Stimulated activated memory B cell treated with anti-CD40 and anti-IgM and Interleukin-4, amounts not matched to agents 10 μg/mL and 1 μg/mL and 100 μg/mL, for 72 hours (primary cell): Measurements from ENCODE around the gene PCDHB10.
"Not testable (repeated sequence)": the region's sequence is repeated elsewhere in the genome, so short reads cannot be mapped to it uniquely, and the experiment has no call there.

Experiments
- ATAC-seq: fragments of 150-1000 bp; cut with Tn5 transposase; 2 replicates; pipeline ENCODE4 v1.10.0; 2021
- H3K27ac Mint-ChIP-seq: one replicate; pipeline ENCODE4 v1.8.0; 2022; ENCODE audit warnings: mild to moderate bottlenecking, mixed read lengths
- H3K27me3 Mint-ChIP-seq: one replicate; pipeline ENCODE4 v1.8.0; 2022; ENCODE audit warnings: mixed read lengths
- H3K36me3 Mint-ChIP-seq: one replicate; pipeline ENCODE4 v1.8.0; 2022; ENCODE audit warnings: mixed read lengths
- H3K4me1 Mint-ChIP-seq: one replicate; pipeline ENCODE4 v1.8.0; 2022; ENCODE audit warnings: mixed read lengths
- H3K4me3 Mint-ChIP-seq: one replicate; pipeline ENCODE4 v1.8.0; 2022; ENCODE audit warnings: mild to moderate bottlenecking, moderate library complexity, mixed read lengths
- H3K9me3 Mint-ChIP-seq: one replicate; pipeline ENCODE4 v1.8.0; 2022; ENCODE audit warnings: mixed read lengths

Gene PCDHB10

DNA sequence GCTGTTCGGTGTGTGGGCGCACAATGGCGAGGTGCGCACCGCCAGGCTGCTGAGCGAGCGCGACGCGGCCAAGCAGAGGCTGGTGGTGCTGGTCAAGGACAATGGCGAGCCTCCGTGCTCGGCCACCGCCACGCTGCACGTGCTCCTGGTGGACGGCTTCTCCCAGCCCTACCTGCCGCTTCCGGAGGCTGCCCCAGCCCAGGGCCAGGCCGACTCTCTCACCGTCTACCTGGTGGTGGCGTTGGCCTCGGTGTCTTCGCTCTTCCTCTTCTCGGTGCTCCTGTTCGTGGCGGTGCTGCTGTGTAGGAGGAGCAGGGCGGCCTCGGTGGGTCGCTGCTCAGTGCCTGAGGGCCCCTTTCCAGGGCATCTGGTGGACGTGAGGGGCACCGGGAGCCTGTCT, 12.3 kb upstream of the PCDHB10 start:
- H3K36me3 Mint-ChIP-seq, H3K27ac Mint-ChIP-seq, ATAC-seq, H3K9me3 Mint-ChIP-seq, H3K4me3 Mint-ChIP-seq, H3K4me1 Mint-ChIP-seq: not testable (repeated sequence)
- H3K27me3 Mint-ChIP-seq, result peaks cover 29% of the 10 kb centered on the region

- peaks cover 33% of the 10 kb centered on the region for H3K27me3 Mint-ChIP-seq
- H3K9me3 Mint-ChIP-seq, result peaks cover 13% of the 10 kb centered on the region
- H3K4me1 Mint-ChIP-seq, result no peaks in the 10 kb centered on the region
- no peak for ATAC-seq
- no peaks in the 10 kb centered on the region for H3K36me3 Mint-ChIP-seq
- no peak overlapping the region for H3K4me3 Mint-ChIP-seq
- H3K27ac Mint-ChIP-seq, result no peak overlapping the region
Observed at GRCh38 chr5:141180313-141180712, 11.8 kb upstream of the PCDHB10 start.

- no peak for ATAC-seq
- Mint-ChIP-seq H3K4me3 (no peak within 1 kb of the TSS), H3K27ac (no peak within 1 kb of the TSS), H3K9me3 (peaks cover 16% of the 10 kb centered on the region), H3K36me3 (no peaks in the 10 kb centered on the region), H3K4me1 (peaks cover 7% of the 10 kb centered on the region), H3K27me3 (peaks cover 51% of the 10 kb centered on the region)
Observed at GRCh38 chr5:141182248-141182647, 9.9 kb upstream of the PCDHB10 start, which contains the start of gene PCDHB16. PCDHB16 (plus strand) TSS chr5:141182387; CDS start chr5:141182560, 173 bp downstream.

DNA sequence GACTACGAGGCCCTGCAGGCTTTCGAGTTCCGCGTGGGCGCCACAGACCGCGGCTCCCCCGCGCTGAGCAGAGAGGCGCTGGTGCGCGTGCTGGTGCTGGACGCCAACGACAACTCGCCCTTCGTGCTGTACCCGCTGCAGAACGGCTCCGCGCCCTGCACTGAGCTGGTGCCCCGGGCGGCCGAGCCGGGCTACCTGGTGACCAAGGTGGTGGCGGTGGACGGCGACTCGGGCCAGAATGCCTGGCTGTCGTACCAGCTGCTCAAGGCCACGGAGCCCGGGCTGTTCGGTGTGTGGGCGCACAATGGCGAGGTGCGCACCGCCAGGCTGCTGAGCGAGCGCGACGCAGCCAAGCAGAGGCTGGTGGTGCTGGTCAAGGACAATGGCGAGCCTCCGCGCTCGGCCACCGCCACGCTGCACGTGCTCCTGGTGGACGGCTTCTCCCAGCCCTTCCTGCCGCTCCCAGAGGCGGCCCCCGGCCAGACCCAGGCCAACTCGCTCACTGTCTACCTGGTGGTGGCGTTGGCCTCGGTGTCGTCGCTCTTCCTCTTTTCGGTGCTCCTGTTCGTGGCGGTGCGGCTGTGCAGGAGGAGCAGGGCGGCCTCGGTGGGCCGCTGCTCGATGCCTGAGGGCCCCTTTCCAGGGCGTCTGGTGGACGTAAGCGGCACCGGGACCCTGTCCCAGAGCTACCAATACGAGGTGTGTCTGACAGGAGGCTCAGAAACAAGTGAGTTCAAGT, 7.9 kb upstream of the PCDHB10 start:
- H3K27ac Mint-ChIP-seq, H3K36me3 Mint-ChIP-seq: not testable (repeated sequence)
- H3K27me3 Mint-ChIP-seq, result peaks cover 59% of the 10 kb centered on the region

GRCh38 chr5:141186897-141187512, 5.1 kb upstream of the PCDHB10 start, which contains the start of gene PCDHB9:
PCDHB9 (plus strand) TSS chr5:141187161; CDS start chr5:141187319, 158 bp downstream.
- peaks cover 5% of the 10 kb centered on the region for H3K36me3 Mint-ChIP-seq
- peak within 1 kb of the TSS; percentile 50 for H3K4me3 Mint-ChIP-seq
- no peak within 1 kb of the TSS for H3K27ac Mint-ChIP-seq
- no peak for ATAC-seq
- peaks cover 68% of the 10 kb centered on the region for H3K27me3 Mint-ChIP-seq
- H3K9me3 Mint-ChIP-seq, result peaks cover 20% of the 10 kb centered on the region
- peaks cover 10% of the 10 kb centered on the region for H3K4me1 Mint-ChIP-seq

More for the DNA sequence above, 7.9 kb upstream of the PCDHB10 start:
- not testable (repeated sequence) for ATAC-seq, H3K4me1 Mint-ChIP-seq, H3K4me3 Mint-ChIP-seq
- peaks cover 19% of the 10 kb centered on the region for H3K9me3 Mint-ChIP-seq

GRCh38 chr5:141188682-141189081, 3.5 kb upstream of the PCDHB10 start:
- peaks cover 18% of the 10 kb centered on the region for H3K9me3 Mint-ChIP-seq
- H3K36me3 Mint-ChIP-seq, result not testable (repeated sequence)
- peaks cover 55% of the 10 kb centered on the region for H3K27me3 Mint-ChIP-seq

GRCh38 chr5:141189131-141189530, 3.0 kb upstream of the PCDHB10 start:
- peaks cover 55% of the 10 kb centered on the region for H3K27me3 Mint-ChIP-seq
- not testable (repeated sequence) for ATAC-seq, H3K36me3 Mint-ChIP-seq, H3K27ac Mint-ChIP-seq, H3K4me3 Mint-ChIP-seq
- H3K4me1 Mint-ChIP-seq, result peaks cover 14% of the 10 kb centered on the region
- H3K9me3 Mint-ChIP-seq, result peaks cover 18% of the 10 kb centered on the region

More at GRCh38 chr5:141188682-141189081, 3.5 kb upstream of the PCDHB10 start:
- not testable (repeated sequence) for H3K4me3 Mint-ChIP-seq, ATAC-seq, H3K27ac Mint-ChIP-seq
- H3K4me1 Mint-ChIP-seq, result peaks cover 14% of the 10 kb centered on the region

- H3K36me3 Mint-ChIP-seq, H3K27ac Mint-ChIP-seq, H3K4me3 Mint-ChIP-seq, ATAC-seq, H3K4me1 Mint-ChIP-seq: not testable (repeated sequence)
- H3K27me3 Mint-ChIP-seq, result peaks cover 31% of the 10 kb centered on the region
- H3K9me3 Mint-ChIP-seq, result peaks cover 13% of the 10 kb centered on the region
Observed at GRCh38 chr5:141194332-141194731, 2.2 kb downstream of the PCDHB10 start.

DNA sequence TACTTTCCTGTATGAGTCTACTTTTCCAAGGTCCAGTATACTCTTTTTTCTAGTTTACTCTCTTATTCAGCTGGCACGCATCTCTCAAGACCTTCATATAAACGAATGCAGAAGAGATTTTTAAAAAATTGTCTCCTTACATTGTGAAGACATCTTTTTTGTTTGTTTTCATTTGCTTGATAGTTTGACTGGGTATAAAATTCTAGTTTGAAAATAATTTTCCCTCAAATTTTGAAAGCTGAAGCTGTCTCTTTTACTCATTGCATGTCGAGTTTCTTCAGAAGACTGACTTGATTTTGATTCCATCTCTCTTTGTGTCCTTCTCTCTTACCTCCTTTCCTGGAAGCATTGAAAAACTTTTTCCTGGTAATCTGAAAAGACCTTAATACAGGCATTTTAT, 4.2 kb downstream of the PCDHB10 start:
- Mint-ChIP-seq H3K4me3 (no peak overlapping the region), H3K4me1 (peaks cover 5% of the 10 kb centered on the region), H3K36me3 (peaks cover 7% of the 10 kb centered on the region), H3K9me3 (peaks cover 13% of the 10 kb centered on the region), H3K27me3 (peaks cover 23% of the 10 kb centered on the region), H3K27ac (no peak overlapping the region)
- ATAC-seq, result no peak

DNA sequence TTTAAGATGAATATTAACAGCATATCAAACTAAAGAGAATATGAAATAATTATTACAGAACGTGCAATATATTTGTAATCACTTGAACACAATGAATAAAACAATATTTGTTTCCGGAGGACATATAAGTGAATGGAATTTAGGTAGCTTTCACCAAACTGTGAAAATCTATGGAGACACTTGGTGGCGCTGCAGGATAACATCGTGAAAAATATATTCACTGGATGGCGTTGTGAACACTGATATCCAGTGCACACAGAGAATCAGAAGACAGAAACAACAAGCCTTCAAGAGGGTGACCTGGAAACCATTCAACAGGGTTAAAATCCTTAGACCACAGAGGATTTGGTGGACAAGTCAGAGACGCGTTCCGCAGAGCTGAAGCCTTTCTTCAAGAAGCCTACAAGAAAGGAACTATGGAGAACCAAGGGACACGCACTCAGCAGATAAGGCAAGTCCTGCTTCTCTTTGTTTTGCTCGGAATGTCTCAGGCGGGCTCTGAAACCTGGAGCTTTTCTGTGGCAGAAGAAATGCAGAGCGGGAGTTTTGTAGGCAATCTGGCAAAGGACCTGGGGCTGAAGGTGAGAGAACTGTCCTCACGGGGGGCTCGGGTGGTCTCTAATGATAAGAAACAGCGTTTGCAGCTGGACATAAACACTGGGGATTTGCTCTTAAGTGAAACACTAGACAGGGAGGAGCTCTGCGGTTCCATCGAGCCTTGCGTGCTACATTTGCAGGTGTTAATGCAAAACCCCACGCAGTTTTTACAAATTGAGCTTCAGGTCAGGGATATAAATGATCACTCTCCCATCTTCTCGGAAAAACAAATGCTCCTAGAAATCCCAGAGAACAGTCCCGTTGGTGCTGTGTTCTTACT, 7.4 kb downstream of the PCDHB10 start, which contains the start of gene PCDHB11:
Gene PCDHB11, plus strand, starts transcription at position 269 of the 877 bp plus-strand sequence. Its CDS starts 148 bp downstream, at position 417.
- H3K4me1 Mint-ChIP-seq, result no peaks in the 10 kb centered on the region
- H3K9me3 Mint-ChIP-seq, result peaks cover 6% of the 10 kb centered on the region
- peaks cover 18% of the 10 kb centered on the region for H3K27me3 Mint-ChIP-seq
- H3K36me3 Mint-ChIP-seq, result no peaks in the 10 kb centered on the region
- no peak for ATAC-seq
- no peak within 1 kb of the TSS for H3K4me3 Mint-ChIP-seq
- no peak within 1 kb of the TSS for H3K27ac Mint-ChIP-seq

DNA sequence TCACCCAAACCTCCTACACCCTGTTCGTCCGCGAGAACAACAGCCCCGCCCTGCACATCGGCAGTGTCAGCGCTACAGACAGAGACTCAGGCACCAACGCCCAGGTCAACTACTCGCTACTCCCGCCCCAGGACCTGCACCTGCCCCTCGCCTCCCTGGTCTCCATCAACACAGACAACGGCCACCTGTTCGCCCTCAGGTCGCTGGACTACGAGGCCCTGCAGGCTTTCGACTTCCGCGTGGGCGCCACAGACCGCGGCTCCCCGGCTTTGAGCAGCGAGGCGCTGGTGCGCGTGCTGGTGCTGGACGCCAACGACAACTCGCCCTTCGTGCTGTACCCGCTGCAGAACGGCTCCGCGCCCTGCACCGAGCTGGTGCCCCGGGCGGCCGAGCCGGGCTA, 9.0 kb downstream of the PCDHB10 start:
- H3K27ac Mint-ChIP-seq, H3K4me3 Mint-ChIP-seq, H3K36me3 Mint-ChIP-seq, H3K4me1 Mint-ChIP-seq, H3K9me3 Mint-ChIP-seq, ATAC-seq: not testable (repeated sequence)
- peaks cover 32% of the 10 kb centered on the region for H3K27me3 Mint-ChIP-seq

- H3K27me3 Mint-ChIP-seq, result peaks cover 37% of the 10 kb centered on the region
- not testable (repeated sequence) for H3K36me3 Mint-ChIP-seq, ATAC-seq, H3K4me1 Mint-ChIP-seq, H3K4me3 Mint-ChIP-seq, H3K27ac Mint-ChIP-seq, H3K9me3 Mint-ChIP-seq
Observed at GRCh38 chr5:141201646-141202045, 9.5 kb downstream of the PCDHB10 start.

- ATAC-seq, result no peak
- no peaks in the 10 kb centered on the region for H3K36me3 Mint-ChIP-seq
- peaks cover 67% of the 10 kb centered on the region for H3K27me3 Mint-ChIP-seq
- H3K27ac Mint-ChIP-seq, result no peak within 1 kb of the TSS
- H3K9me3 Mint-ChIP-seq, result peaks cover 5% of the 10 kb centered on the region
- H3K4me1 Mint-ChIP-seq, result no peaks in the 10 kb centered on the region
- no peak within 1 kb of the TSS for H3K4me3 Mint-ChIP-seq
Observed at GRCh38 chr5:141208478-141208877, 16.3 kb downstream of the PCDHB10 start, which contains the start of gene PCDHB12. PCDHB12 (plus strand) TSS chr5:141208719; CDS start chr5:141208908, 189 bp downstream.

- ATAC-seq, H3K4me1 Mint-ChIP-seq, H3K27ac Mint-ChIP-seq, H3K4me3 Mint-ChIP-seq, H3K9me3 Mint-ChIP-seq, H3K36me3 Mint-ChIP-seq: not testable (repeated sequence)
- peaks cover 60% of the 10 kb centered on the region for H3K27me3 Mint-ChIP-seq
Observed at GRCh38 chr5:141210281-141210680, 18.1 kb downstream of the PCDHB10 start.

GRCh38 chr5:141210849-141211248, 18.7 kb downstream of the PCDHB10 start:
- ATAC-seq, H3K36me3 Mint-ChIP-seq, H3K27ac Mint-ChIP-seq, H3K4me3 Mint-ChIP-seq, H3K4me1 Mint-ChIP-seq: not testable (repeated sequence)
- peaks cover 11% of the 10 kb centered on the region for H3K9me3 Mint-ChIP-seq
- peaks cover 54% of the 10 kb centered on the region for H3K27me3 Mint-ChIP-seq
